Measurements from ENCODE around the gene SYNJ2. TPM values are rescaled to one million over a fixed set of nuclear protein-coding genes. Genes with fewer than 3 reads are reported as not detected.

SYNJ2 gene
- total and polyA plus RNA-seq, 2 of the 4 experiments (the other 2 are of a cell fraction): 40.8 to 45.2 TPM

DNA sequence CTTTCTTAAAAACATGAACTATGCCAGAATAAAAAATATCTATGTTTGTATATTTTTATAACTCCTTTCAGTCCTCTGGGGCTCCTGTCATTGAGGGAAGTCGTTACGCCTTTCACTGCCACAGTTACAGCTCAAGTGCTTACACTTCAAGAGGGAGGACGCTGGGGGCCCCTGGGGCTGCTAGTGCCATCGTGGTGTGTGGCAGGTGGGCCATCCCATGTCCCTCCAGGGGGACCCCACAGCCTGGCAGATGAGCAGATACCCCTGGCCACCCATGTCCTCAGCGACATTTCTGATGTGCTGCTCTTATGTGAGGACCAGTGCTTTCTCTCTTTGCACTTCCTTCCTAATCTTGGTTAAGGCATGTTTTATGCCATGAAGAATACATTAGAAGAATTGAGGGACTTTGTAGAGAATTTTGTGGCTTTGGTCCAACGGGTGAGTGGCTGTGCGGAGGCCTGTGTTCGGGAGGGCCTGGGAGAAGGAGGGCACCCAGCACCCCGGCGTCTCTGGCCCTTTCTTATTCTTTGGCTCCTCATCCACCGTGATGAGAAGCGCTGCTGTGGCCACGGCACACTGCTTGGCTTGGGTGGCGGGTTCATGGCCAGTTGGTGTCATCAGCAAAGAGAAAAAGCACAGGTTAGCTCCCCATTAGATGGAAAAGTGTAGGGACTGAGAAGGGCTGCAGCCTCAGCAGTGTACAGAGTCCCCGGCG is 38.3 kb upstream of the SYNJ2 start:
- Histone ChIP-seq H3K23ac (ENCODE audit: low read depth, low read length) (no peak overlapping the region), H3K9me3 (ENCODE audit: control insufficient read depth, insufficient read depth, low read length) (no peaks in the 10 kb centered on the region), H3K4ac (ENCODE audit: low read depth, low read length) (no peak overlapping the region), H3K79me1 (ENCODE audit: low read depth in 1 of 2, low read length in 2 of 2) (peaks cover 0 to 5% of the 10 kb centered on the region in 2 experiments; a peak in 3 of 4 replicates), H2BK20ac (ENCODE audit: low read depth, low read length) (no peak overlapping the region), H2BK5ac (ENCODE audit: low read depth, low read length, poor library complexity, severe bottlenecking) (no peak overlapping the region), H2BK120ac (ENCODE audit: low read depth, low read length) (no peak overlapping the region), H4K5ac (ENCODE audit: low read depth, low read length) (no peak overlapping the region), H3K27ac (ENCODE audit: insufficient read depth, low read length) (no peak overlapping the region), H3K18ac (ENCODE audit: low read depth, low read length) (no peak overlapping the region), H4K8ac (ENCODE audit: low read depth in 2 of 2, low read length in 2 of 2) (no peak overlapping the region), H3K4me2 (ENCODE audit: low read depth, low read length) (no peak overlapping the region), H3K56ac (ENCODE audit: extremely low read depth, insufficient read depth, low read length) (no peak overlapping the region), H4K20me1 (ENCODE audit: insufficient read depth, low read length) (no peaks in the 10 kb centered on the region), H2AFZ (replicated peaks; ENCODE audit: low read length, poor library complexity) (no peak overlapping the region), H3K36me3 (ENCODE audit: control insufficient read depth, insufficient read depth, low read length) (peaks cover 60% of the 10 kb centered on the region), H2BK15ac (ENCODE audit: low read depth, low read length) (no peak overlapping the region), H3K27me3 (ENCODE audit: control insufficient read depth, insufficient read depth, low read length) (no peaks in the 10 kb centered on the region), H4K91ac (ENCODE audit: insufficient read depth, low read depth, low read length) (no peak overlapping the region), H3K4me1 (ENCODE audit: control insufficient read depth, insufficient read depth, low read length) (no peaks in the 10 kb centered on the region; the same call in 1 of the 2 replicates), H3K4me3 (ENCODE audit: insufficient read depth, low read depth, low read length) (no peak overlapping the region), H2AK5ac (ENCODE audit: low read depth, low read length) (no peak overlapping the region), H3K9ac (ENCODE audit: low read depth, low read length) (no peak overlapping the region), H2AK9ac (replicated peaks; ENCODE audit: low read depth, low read length, poor library complexity) (no peak overlapping the region), H3K14ac (replicated peaks; ENCODE audit: low read depth, low read length) (no peak overlapping the region), H3K9me1 (ENCODE audit: insufficient read depth, low read length) (peaks cover 5% of the 10 kb centered on the region)
- no peak for DNase-seq
- ATAC-seq (ENCODE audit: low read depth): no peak
- CTCF ChIA-PET: interaction anchor here (1.5 kb wide), 1 partner anchor 129 kb away, joined by 3 read pairs; no protein-coding TSS in a partner anchor
- POLR2A ChIA-PET (ENCODE audit: unreplicated experiment): no interaction called here
- TF ChIP-seq MAZ (IDR thresholded peaks at IDR 0.05; ENCODE audit: borderline replicate concordance, low read depth, low read length) (no peak), BHLHE40 (IDR thresholded peaks at IDR 0.05; ENCODE audit: low read depth, low read length) (no peak), CEBPB (IDR thresholded peaks at IDR 0.05; ENCODE audit: low read depth, low read length) (no peak), NFE2L2 (IDR thresholded peaks at IDR 0.05; ENCODE audit: low read depth, low read length) (no peak), CHD1 (IDR thresholded peaks at IDR 0.05; ENCODE audit: low read depth, low read length) (no peak), RFX5 (IDR thresholded peaks at IDR 0.05; ENCODE audit: low read depth, low read length) (no peak), RAD21 (IDR thresholded peaks at IDR 0.05; ENCODE audit: low read length) (no peak), MAFK (IDR thresholded peaks at IDR 0.05; ENCODE audit: low read depth, low read length) (no peak), RCOR1 (IDR thresholded peaks at IDR 0.05; ENCODE audit: insufficient replicate concordance, low read length) (no peak), FOS (IDR thresholded peaks at IDR 0.05; ENCODE audit: low read depth, low read length) (no peak), MXI1 (IDR thresholded peaks at IDR 0.05; ENCODE audit: borderline replicate concordance, low read depth, low read length) (no peak), SMC3 (IDR thresholded peaks at IDR 0.05; ENCODE audit: low read depth, low read length) (no peak), POLR2A (IDR thresholded peaks at IDR 0.05; ENCODE audit: low read depth, low read length) (no peak)
- TF ChIP-seq, protein P1, sequence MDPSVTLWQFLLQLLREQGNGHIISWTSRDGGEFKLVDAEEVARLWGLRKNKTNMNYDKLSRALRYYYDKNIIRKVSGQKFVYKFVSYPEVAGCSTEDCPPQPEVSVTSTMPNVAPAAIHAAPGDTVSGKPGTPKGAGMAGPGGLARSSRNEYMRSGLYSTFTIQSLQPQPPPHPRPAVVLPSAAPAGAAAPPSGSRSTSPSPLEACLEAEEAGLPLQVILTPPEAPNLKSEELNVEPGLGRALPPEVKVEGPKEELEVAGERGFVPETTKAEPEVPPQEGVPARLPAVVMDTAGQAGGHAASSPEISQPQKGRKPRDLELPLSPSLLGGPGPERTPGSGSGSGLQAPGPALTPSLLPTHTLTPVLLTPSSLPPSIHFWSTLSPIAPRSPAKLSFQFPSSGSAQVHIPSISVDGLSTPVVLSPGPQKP (IDR thresholded peaks at IDR 0.05; ENCODE audit: borderline replicate concordance, low read depth, low read length): no peak
- TF ChIP-seq, protein P2, sequence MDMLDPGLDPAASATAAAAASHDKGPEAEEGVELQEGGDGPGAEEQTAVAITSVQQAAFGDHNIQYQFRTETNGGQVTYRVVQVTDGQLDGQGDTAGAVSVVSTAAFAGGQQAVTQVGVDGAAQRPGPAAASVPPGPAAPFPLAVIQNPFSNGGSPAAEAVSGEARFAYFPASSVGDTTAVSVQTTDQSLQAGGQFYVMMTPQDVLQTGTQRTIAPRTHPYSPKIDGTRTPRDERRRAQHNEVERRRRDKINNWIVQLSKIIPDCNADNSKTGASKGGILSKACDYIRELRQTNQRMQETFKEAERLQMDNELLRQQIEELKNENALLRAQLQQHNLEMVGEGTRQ (IDR thresholded peaks at IDR 0.05; ENCODE audit: low read depth, low read length): no peak
- TF ChIP-seq, protein P3, sequence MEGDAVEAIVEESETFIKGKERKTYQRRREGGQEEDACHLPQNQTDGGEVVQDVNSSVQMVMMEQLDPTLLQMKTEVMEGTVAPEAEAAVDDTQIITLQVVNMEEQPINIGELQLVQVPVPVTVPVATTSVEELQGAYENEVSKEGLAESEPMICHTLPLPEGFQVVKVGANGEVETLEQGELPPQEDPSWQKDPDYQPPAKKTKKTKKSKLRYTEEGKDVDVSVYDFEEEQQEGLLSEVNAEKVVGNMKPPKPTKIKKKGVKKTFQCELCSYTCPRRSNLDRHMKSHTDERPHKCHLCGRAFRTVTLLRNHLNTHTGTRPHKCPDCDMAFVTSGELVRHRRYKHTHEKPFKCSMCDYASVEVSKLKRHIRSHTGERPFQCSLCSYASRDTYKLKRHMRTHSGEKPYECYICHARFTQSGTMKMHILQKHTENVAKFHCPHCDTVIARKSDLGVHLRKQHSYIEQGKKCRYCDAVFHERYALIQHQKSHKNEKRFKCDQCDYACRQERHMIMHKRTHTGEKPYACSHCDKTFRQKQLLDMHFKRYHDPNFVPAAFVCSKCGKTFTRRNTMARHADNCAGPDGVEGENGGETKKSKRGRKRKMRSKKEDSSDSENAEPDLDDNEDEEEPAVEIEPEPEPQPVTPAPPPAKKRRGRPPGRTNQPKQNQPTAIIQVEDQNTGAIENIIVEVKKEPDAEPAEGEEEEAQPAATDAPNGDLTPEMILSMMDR (conservative IDR thresholded peaks at IDR 0.05; ENCODE audit: low read depth, low read length): no peak
- WGBS, 2 experiments (ENCODE audit: extremely low coverage in 2 of 2, insufficient read length in 1 of 2): 88% methylated on average over 5 of the region's 16 CpGs; no CpG with 5 or more reads in 1 of the 2 experiments
- no TSS peak for BruUV-seq (replicated peaks)
- dilution Hi-C loops (cut with HindIII; ENCODE audit: low sequenced_read_pairs, unreplicated experiment) (no loop called here), intact Hi-C loops (cut with micrococcal nuclease) (no loop called here), in situ Hi-C loops (cut with MboI; ENCODE audit: low sequenced_read_pairs) (no loop called here)
